B cell (primary cell): ENCODE measurements around the gene METTL17. TPM values are rescaled to one million over a fixed set of nuclear protein-coding genes. Genes with fewer than 3 reads are reported as not detected.

Experiments used
- ATAC-seq: fragments of 200-7000 bp; cut with Tn5 transposase; one replicate; pipeline ENCODE4 v1.10.0; 2021; ENCODE audit warnings: low read depth, mild to moderate bottlenecking, moderate number of reproducible peaks, moderate library complexity
- CTCF ChIA-PET: fragments of 350-600 bp; sonication (Branson Sonifier 250); formaldehyde crosslinking; loops from one replicate; lab custom pipeline; 2021; ENCODE audit warnings: antibody characterized with exemption, inconsistent platforms; lab: Charles Lee
- POLR2A ChIA-PET: fragments of 350-600 bp; sonication (Branson Sonifier 250); formaldehyde crosslinking; loops from one replicate; lab custom pipeline; 2021; ENCODE audit warnings: antibody characterized with exemption; lab: Charles Lee
- DNase-seq: peaks from one replicate; pipeline ENCODE4 v3.0.0; 2013
- H2AFZ ChIP-seq: 2 replicates; pipeline ENCODE4 v1.6.1; 2012; ENCODE audit warnings: mild to moderate bottlenecking, low read depth, low read length; ENCODE audit not compliant: insufficient read depth, poor library complexity, severe bottlenecking
- H3K27ac ChIP-seq, 2 donors: 1 replicate in 1 of 2; 2 replicates in 1 of 2; pipeline ENCODE4 v1.5.1; 2012 to 2013; ENCODE audit warnings: low read length in 2 of 2, mild to moderate bottlenecking in 2 of 2, moderate library complexity in 1 of 2
- H3K27me3 ChIP-seq, 4 experiments: fragments of 200-600 bp in 1 of 4; sonication (generic) in 1 of 4; replicated peaks in 1 of 4; 1 replicate in 2 of 4; 2 replicates in 2 of 4; pipeline versions ENCODE4 v1.6.1 to v1.7.0; 2013 to 2016; ENCODE audit warnings: low read length in 3 of 4, mild to moderate bottlenecking in 2 of 4, mixed read lengths in 1 of 4, moderate library complexity in 1 of 4; ENCODE audit not compliant: insufficient read depth in 4 of 4, control insufficient read depth in 3 of 4; ENCODE audit errors: control extremely low read depth in 1 of 4
- H3K36me3 ChIP-seq, 2 experiments: replicated peaks in 1 of 2; 1 replicate in 1 of 2; 2 replicates in 1 of 2; pipeline versions ENCODE4 v1.6.1 to v1.7.1; 2013; ENCODE audit warnings: low read length in 1 of 2; ENCODE audit not compliant: insufficient read depth in 2 of 2, control insufficient read depth in 1 of 2; ENCODE audit errors: control extremely low read depth in 1 of 2, extremely low read depth in 1 of 2
- H3K4me1 ChIP-seq, 2 donors: fragments of 200-600 bp in 1 of 2; sonication (generic) in 1 of 2; 1 replicate in 1 of 2; 2 replicates in 1 of 2; pipeline versions ENCODE4 v1.5.1 to v1.6.1; 2013 to 2017; ENCODE audit warnings: low read length in 2 of 2; ENCODE audit not compliant: control insufficient read depth in 2 of 2, insufficient read depth in 2 of 2
- H3K4me2 ChIP-seq: replicated peaks from 2 replicates; pipeline ENCODE3; 2012; ENCODE audit warnings: mild to moderate bottlenecking, low read depth, low read length; ENCODE audit not compliant: poor library complexity, severe bottlenecking
- H3K4me3 ChIP-seq, 5 experiments: fragments of 200-600 bp in 1 of 5; sonication (generic) in 1 of 5; 1 replicate in 3 of 5; 2 replicates in 2 of 5; pipeline versions ENCODE4 v1.5.1 to v1.7.0; 2011 to 2016; ENCODE audit warnings: low read length in 4 of 5, mild to moderate bottlenecking in 4 of 5, low read depth in 2 of 5, control low read depth in 1 of 5, moderate library complexity in 1 of 5; ENCODE audit not compliant: insufficient read depth in 1 of 5; ENCODE audit errors: control extremely low read depth in 1 of 5, extremely low read depth in 1 of 5
- H3K79me2 ChIP-seq: fragments of 200-600 bp; sonication (generic); one replicate; pipeline ENCODE4 v1.6.0; 2016; ENCODE audit warnings: low read length; ENCODE audit not compliant: control insufficient read depth, insufficient read depth
- H3K9ac ChIP-seq: fragments of 200-600 bp; sonication (generic); 2 replicates; pipeline ENCODE4 v1.6.1; 2017; ENCODE audit warnings: mild to moderate bottlenecking, low read length, moderate library complexity
- H3K9me3 ChIP-seq, 3 donors: one replicate each; pipeline versions ENCODE4 v1.6.1 to v1.7.1; 2013; ENCODE audit warnings: low read length in 2 of 3; ENCODE audit not compliant: control insufficient read depth in 2 of 3, insufficient read depth in 1 of 3; ENCODE audit errors: control extremely low read depth in 1 of 3
- H4K20me1 ChIP-seq: 2 replicates; pipeline ENCODE4 v1.6.0; 2012; ENCODE audit warnings: mild to moderate bottlenecking, low read length; ENCODE audit not compliant: insufficient read depth, control insufficient read depth, poor library complexity, severe bottlenecking
- H3K27ac Mint-ChIP-seq: one replicate; pipeline ENCODE4 v1.8.0; 2021; ENCODE audit warnings: mixed read lengths
- H3K27me3 Mint-ChIP-seq: one replicate; pipeline ENCODE4 v1.8.0; 2021; ENCODE audit warnings: mixed read lengths
- H3K4me1 Mint-ChIP-seq: one replicate; pipeline ENCODE4 v1.8.0; 2021; ENCODE audit warnings: mixed read lengths
- H3K4me3 Mint-ChIP-seq: one replicate; pipeline ENCODE4 v1.8.0; 2021; ENCODE audit warnings: mixed read lengths
- H3K9me3 Mint-ChIP-seq: one replicate; pipeline ENCODE4 v1.8.0; 2022; ENCODE audit warnings: mixed read lengths; ENCODE audit not compliant: insufficient read depth
- EZH2 ChIP-seq: IDR thresholded peaks from 2 replicates; pipeline ENCODE4 v1.6.1; 2012; ENCODE audit warnings: borderline replicate concordance, low read depth, mild to moderate bottlenecking, moderate library complexity, low read length; ENCODE audit not compliant: insufficient read depth, poor library complexity, severe bottlenecking
- WGBS: methylation state at CpG from one replicate; pipeline ENCODE4 v1.1.5; 2013; ENCODE audit warnings: missing lambda C conversion rate; ENCODE audit not compliant: insufficient coverage; 5-methylcytosine and 5-hydroxymethylcytosine counted together
- intact Hi-C: fragments of 100-400 bp; cut with micrococcal nuclease; formaldehyde crosslinking; loops from one replicate; pipeline ENCODE4 v1.10.0; 2022
- polyA plus RNA-seq: library from polyadenylated mRNA; depleted of rRNA; stranded (reverse); fragments of >200 nt; gene quantifications from 2 replicates; pipeline ENCODE4 v1.2.3, GENCODE V29; 2012
- total RNA-seq, 2 donors: library from RNA; stranded (reverse); fragments of 120-200 nt in 1 of 2; gene quantifications; 1 replicate in 1 of 2; 2 replicates in 1 of 2; pipeline versions ENCODE4 v1.2.3 to v1.2.4, GENCODE V29; 2013 to 2022
- TF ChIP-seq, protein P1 (sequence below): fragments of 200-600 bp; IDR thresholded peaks from one replicate; pipeline ENCODE4 v1.8.0; 2022; ENCODE audit warnings: antibody characterized with exemption, mild to moderate bottlenecking

Gene METTL17
- total and polyA plus RNA-seq, 2 donors (not counting 1 experiment from before 2014, with no cell fraction given), result 116 to 201 TPM

DNA sequence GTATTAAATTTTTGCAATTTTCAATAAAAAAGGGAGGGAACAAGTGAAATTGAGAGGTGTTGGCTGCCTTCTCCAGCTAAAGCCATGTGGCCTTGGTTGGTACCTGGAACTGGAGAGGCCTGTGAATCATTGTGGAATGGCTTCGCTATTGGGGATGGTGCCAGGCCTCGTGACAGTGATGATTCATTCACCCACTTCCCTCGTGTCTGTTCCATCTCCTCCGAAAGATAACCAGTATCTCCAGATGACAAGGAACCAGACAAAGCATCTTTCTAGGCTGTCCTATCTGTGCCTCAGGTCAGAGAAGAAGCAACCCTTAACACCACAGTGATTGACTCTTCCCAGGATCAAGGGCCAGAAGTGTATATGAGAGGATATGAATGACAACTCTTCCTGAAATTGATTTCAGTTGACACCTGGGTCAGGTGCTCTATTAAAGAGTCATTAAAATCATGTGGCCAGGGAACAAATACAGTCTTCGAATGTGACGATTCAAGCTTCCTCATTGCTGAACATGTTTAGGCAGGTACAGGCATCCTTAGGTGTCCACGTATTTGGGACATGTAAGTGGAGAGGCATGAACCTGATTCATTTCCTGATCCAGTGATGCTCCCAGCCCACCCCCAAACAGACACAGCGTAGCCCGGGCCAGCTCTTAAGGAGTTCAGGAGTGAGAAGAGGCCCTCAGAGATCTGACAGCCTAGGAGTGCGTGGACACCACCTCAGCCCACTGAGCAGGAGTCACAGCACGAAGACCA is 52.1 kb downstream of the METTL17 start, which contains the start of gene RNASE7:
TSS of gene RNASE7 (plus strand) at position 687 of the 758 bp plus-strand sequence. CDS start 631 bp downstream, outside the sequence.
- H3K4me3 Mint-ChIP-seq, result no peak within 1 kb of the TSS
- no peak for TF ChIP-seq EZH2
- TF ChIP-seq, protein P1, sequence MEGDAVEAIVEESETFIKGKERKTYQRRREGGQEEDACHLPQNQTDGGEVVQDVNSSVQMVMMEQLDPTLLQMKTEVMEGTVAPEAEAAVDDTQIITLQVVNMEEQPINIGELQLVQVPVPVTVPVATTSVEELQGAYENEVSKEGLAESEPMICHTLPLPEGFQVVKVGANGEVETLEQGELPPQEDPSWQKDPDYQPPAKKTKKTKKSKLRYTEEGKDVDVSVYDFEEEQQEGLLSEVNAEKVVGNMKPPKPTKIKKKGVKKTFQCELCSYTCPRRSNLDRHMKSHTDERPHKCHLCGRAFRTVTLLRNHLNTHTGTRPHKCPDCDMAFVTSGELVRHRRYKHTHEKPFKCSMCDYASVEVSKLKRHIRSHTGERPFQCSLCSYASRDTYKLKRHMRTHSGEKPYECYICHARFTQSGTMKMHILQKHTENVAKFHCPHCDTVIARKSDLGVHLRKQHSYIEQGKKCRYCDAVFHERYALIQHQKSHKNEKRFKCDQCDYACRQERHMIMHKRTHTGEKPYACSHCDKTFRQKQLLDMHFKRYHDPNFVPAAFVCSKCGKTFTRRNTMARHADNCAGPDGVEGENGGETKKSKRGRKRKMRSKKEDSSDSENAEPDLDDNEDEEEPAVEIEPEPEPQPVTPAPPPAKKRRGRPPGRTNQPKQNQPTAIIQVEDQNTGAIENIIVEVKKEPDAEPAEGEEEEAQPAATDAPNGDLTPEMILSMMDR, result no peak
- DNase-seq, result no peak
- H3K27ac Mint-ChIP-seq, result no peak within 1 kb of the TSS
- ATAC-seq, result no peak
- Histone ChIP-seq H4K20me1 (no peaks in the 10 kb centered on the region), H3K4me1 (no peaks in the 10 kb centered on the region), H3K27ac (no peak within 1 kb of the TSS), H2AFZ (no peak within 1 kb of the TSS), H3K9ac (no peak within 1 kb of the TSS), H3K4me2 (no peak within 1 kb of the TSS), H3K9me3 (no peaks in the 10 kb centered on the region), H3K4me3 (no peak within 1 kb of the TSS), H3K36me3 (no peaks in the 10 kb centered on the region), H3K27me3 (no peaks in the 10 kb centered on the region), H3K79me2 (no peaks in the 10 kb centered on the region)
- 79% methylated on average over 9 of the region's 11 CpGs for WGBS
- no peaks in the 10 kb centered on the region for H3K4me1 Mint-ChIP-seq
- H3K9me3 Mint-ChIP-seq, result no peaks in the 10 kb centered on the region
- CTCF ChIA-PET, result interaction anchor here (1.5 to 7.2 kb wide), 5 partner anchors 9 to 81 kb away, joined by 5 to 305 read pairs (median 9); partner anchors contain the start of gene NDRG2
- intact Hi-C loops, result no loop called here
- POLR2A ChIA-PET, result no interaction called here
- H3K27me3 Mint-ChIP-seq, result peaks cover 54% of the 10 kb centered on the region

DNA sequence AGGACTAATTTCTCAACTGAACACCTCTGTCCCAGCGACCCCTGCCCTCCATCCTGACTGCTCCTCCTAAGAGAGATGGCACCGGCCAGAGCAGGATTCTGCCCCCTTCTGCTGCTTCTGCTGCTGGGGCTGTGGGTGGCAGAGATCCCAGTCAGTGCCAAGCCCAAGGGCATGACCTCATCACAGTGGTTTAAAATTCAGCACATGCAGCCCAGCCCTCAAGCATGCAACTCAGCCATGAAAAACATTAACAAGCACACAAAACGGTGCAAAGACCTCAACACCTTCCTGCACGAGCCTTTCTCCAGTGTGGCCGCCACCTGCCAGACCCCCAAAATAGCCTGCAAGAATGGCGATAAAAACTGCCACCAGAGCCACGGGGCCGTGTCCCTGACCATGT is 53.1 kb downstream of the METTL17 start:
- Histone ChIP-seq H2AFZ (no peak overlapping the region), H3K27me3 (peaks cover 0 to 4% (median 0%) of the 10 kb centered on the region in 4 experiments), H3K4me3 (no peak overlapping the region), H4K20me1 (no peaks in the 10 kb centered on the region), H3K9ac (no peak overlapping the region), H3K4me1 (no peaks in the 10 kb centered on the region), H3K79me2 (no peaks in the 10 kb centered on the region), H3K9me3 (no peaks in the 10 kb centered on the region), H3K4me2 (no peak overlapping the region), H3K36me3 (no peaks in the 10 kb centered on the region), H3K27ac (no peak overlapping the region)
- CTCF ChIA-PET, result interaction anchor here (1.0 to 7.2 kb wide), 4 partner anchors 11 to 62 kb away, joined by 3 to 305 read pairs (median 4); no protein-coding TSS in a partner anchor
- Mint-ChIP-seq H3K4me3 (no peak overlapping the region), H3K27ac (no peak overlapping the region), H3K4me1 (no peaks in the 10 kb centered on the region), H3K9me3 (no peaks in the 10 kb centered on the region), H3K27me3 (peaks cover 52% of the 10 kb centered on the region)
- 45% methylated on average over 8 of the region's 8 CpGs for WGBS
- intact Hi-C loops, result no loop called here
- POLR2A ChIA-PET, result no interaction called here
- DNase-seq (no peak), ATAC-seq (no peak)
- TF ChIP-seq, protein P1, result no peak
- TF ChIP-seq EZH2, result no peak
